Activated CD4-positive, alpha-beta T cell treated with anti-CD3 and anti-CD28 coated beads for 4 hours (primary cell): ENCODE data around the gene TMPRSS13.
A peak's percentile ranks its signal among the peaks of the same experiment; 100 is the strongest.

Source experiments
- DNase-seq, 2 donors: peaks; one replicate each; pipeline ENCODE4 v3.0.0-alpha.2; 2020

TMPRSS13 gene

GRCh38 chr11:117910525-117910924 is 18.7 kb downstream of the TMPRSS13 start:
- DNase-seq, result no peak

GRCh38 chr11:117909611-117910382 is 19.4 kb downstream of the TMPRSS13 start:
- DNase-seq, result no peak

- DNase-seq, result no peak
These were observed 20.1 kb downstream of the TMPRSS13 start for GRCh38 chr11:117908959-117909610.

DNA sequence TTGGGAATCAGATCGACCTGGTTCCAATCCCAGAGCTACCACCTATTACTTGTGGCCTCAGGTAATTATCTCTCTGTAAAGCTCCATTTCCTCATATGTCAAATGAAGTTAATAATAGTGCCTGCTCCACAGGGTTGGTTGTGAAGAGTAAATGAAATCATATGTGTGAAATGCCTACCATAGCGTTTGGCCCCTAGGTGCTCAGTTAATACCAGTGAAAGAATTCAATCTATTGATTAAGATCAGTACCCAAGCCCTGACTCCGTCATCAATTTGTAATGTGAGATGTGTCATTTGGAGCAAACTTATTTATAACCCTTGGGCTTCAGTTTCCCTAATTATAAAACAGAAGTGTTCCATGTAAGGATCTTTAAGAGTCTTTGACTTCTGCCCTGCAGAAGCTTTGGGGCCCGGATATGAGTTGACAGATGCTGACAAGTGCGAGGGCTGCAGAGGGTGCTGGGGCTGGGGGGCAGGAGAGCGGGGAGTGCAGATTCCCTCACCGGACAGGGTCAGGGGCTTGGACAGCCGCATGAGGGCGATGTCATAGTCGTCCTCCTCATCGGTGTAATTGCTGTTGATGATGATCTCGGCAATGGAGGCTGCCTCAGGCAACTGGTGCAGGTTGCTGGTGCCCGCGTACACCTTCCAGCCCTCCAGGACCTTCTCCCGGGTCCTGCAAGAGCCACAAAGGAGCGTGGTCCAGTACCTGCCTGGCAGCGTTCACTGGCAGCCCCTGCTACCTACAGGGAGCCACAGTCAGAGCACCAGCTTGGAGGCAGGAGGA is 20.9 kb downstream of the TMPRSS13 start:
- no peak for DNase-seq

GRCh38 chr11:117907276-117908108 is 21.7 kb downstream of the TMPRSS13 start:
- DNase-seq, result peak; percentile 68 to 73

- no peak for DNase-seq
These were observed 22.5 kb downstream of the TMPRSS13 start for GRCh38 chr11:117906710-117907109.

DNA sequence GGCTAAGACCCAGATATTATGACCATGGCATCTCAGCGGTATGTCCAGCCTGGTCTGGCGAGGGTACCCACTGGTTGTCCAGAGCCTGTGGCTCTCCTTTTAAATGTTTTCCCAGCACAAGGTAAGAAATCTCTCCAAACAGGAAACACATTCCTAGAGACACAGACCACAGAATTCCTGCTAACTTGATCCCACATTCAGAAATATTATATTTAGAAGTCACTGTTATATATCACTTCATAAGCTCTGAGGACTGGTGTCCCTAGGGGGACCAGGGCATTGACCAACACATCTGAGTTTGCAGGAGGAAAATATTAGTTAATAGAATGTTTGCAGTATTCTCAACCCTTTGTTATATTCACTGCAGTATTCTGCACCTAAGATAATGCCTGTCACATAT is 23.1 kb downstream of the TMPRSS13 start:
- no peak for DNase-seq

GRCh38 chr11:117905524-117905923 is 23.7 kb downstream of the TMPRSS13 start:
- DNase-seq, result no peak

DNA sequence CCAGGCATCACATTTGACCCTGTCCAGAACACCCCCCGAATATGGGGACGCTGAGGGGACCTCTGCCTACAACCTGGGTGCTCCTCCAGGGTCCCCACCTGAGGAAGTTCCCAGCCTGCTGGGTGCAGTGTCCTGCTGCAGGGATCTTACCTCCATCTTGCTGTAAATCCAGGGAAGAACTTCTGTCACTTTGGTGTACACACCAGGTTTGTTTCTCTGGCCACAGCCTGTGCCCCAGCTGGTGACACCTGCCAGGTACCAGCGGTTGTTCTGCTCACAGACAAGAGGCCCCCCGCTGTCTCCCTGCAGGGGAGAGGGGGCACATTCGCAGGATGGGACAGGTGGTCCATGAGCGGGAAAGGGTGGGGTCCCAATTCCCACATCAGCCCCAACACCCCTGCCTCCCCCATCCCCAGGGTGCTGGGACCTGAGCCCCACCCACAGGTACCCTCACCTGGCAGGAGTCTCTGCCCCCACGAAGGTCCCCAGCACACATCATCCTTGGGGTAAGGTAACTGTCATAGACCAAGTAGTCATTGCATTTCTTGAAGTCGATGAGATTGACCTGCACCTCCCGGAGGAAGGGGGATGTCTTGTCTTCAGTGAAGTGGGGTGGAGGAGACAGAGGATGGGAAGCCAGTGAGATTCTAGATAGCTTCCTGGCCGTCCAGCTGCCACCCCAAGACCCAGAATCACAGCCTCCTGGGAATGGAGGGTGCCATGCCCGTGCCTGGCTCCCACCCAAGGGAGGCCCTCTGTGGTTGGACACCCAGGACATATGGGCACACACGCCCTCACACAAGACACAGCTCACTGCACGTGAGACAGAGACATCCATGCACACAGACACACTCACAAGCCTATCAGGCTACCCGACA is 25.5 kb downstream of the TMPRSS13 start:
- no peak for DNase-seq

GRCh38 chr11:117902001-117902845 is 27.0 kb downstream of the TMPRSS13 start:
- no peak for DNase-seq

DNA sequence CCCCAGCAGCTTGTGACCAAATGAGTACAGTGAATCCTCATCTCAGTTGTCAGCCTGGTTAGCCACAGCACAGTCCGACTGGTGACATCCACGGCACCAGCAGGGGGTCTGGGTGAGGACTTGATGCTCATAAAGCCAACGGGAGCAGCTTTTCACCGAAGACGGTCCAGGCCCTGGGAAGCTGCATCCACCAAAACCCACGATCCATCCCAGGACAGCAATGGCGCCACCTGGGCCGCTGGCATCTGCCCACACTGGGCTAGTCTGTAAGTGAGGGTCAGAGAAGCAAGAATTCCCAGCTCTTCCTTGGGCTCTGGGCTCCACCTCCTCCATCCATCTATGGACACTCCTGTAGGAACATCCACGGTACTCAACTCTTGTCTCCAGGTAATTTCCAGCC is 27.6 kb downstream of the TMPRSS13 start:
- no peak for DNase-seq

GRCh38 chr11:117900720-117901440 is 28.3 kb downstream of the TMPRSS13 start:
- no peak for DNase-seq

DNA sequence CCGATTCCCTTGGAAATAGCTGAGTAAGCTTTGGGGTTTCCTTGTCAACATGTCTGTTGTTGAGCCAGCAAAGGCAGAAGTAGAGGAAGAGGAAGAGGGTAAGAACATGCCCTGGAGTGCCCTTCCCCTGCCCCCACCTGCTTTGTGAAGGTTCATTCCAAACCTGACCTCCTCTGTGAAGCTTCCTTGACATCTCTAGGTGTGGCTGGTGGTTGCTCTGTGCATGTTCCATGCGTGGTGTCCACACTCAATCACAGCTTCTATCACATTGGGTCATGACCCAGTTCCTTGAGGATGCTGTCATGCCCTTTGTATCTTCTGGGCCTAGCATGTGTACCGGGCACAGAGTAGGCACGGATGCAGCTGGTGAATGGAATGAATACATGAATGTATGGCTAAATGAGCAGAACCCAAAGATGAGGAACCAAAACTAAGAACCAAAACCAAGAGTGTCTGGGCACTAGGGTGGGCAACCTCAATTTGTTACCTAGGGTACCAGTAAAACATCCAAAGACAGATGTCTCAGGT is 29.0 kb downstream of the TMPRSS13 start:
- no peak for DNase-seq

DNA sequence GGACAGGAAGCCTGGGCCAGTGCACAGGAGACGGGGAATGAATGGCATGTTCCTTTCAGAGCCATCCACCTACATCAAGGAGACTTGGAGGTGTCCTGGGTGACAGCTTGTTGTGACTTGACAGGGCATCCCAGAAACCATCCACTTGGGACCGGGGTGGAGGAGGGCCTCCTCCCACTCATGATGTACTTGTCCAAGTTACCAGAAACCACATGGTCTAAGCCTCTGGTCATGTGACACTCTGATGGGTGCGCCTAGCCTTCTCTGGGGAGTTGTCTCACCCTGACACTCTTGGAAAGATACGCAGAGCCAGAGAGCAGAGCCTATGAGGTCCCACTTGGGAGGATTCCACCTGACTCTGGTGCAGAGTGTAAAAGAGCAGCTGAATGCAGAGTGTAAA is 31.1 kb downstream of the TMPRSS13 start:
- DNase-seq, result no peak

GRCh38 chr11:117892651-117893050 is 36.6 kb downstream of the TMPRSS13 start:
- no peak for DNase-seq

GRCh38 chr11:117891362-117891761 is 37.8 kb downstream of the TMPRSS13 start:
- no peak for DNase-seq

DNA sequence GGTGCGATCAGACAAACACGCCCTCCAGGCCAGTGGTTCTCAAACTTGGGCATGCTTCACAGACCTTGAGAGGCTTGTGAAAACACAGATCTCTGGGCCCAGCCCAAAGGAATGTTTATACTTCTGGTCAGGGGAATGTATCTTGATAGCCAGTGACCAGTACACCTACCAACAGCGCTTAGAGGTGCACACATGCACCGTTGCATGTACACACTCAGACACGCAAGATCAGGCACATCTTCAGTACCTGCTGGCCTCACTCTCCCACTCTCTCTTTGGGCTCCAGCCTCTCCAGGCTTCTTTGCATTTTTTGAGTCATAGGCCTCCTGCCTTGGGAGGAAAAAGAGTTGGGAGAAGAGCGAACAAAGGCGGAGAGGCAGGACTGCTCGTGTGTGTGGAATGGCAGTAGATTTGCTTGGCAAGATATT is 41.0 kb downstream of the TMPRSS13 start:
- DNase-seq, result no peak

- DNase-seq, result no peak
These were observed 41.6 kb downstream of the TMPRSS13 start for GRCh38 chr11:117887431-117888138.

GRCh38 chr11:117885777-117886176 is 43.4 kb downstream of the TMPRSS13 start:
- no peak for DNase-seq
